ENCODE data around the gene DPY19L1.

DNA sequence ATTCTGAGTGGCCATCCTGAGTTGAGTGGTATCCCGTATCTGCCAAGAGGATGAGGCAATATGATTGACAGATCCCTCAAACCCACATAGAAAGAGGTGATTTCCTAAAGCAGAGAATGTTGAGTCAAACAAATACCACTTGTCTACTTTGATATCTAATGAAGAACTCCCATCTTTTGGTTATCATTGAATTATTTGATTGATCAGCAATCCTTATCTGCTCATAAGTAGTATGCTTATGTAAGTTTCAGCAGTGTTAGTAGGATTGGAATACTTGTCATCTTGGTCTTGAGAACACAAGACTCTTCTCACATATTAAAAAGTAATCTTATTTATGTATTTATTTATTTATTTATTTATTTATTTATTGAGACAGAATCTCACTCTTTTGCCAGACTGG, 147.3 kb downstream of the DPY19L1 start:
- TF ChIP-seq RAD21 (IDR thresholded peaks at IDR 0.05; ENCODE audit: low read depth) (no peak), TCF12 (IDR thresholded peaks at IDR 0.05; ENCODE audit: low read depth) (no peak), FOXM1 (IDR thresholded peaks at IDR 0.05; ENCODE audit: borderline replicate concordance, low read depth) (no peak), EP300 (IDR thresholded peaks at IDR 0.05; ENCODE audit: borderline replicate concordance) (no peak), YY1 (IDR thresholded peaks at IDR 0.05; ENCODE audit: low read depth) (no peak), TEAD4 (IDR thresholded peaks at IDR 0.05) (no peak), NFIC (IDR thresholded peaks at IDR 0.05) (no peak), MAX (IDR thresholded peaks at IDR 0.05) (no peak)
